Retinal pigment epithelial cell (primary cell): ENCODE results near the gene AMPD1.

Source experiments
- DNase-seq: peaks from one replicate; pipeline ENCODE4 v3.0.0-alpha.2; 2010; ENCODE audit warnings: low read depth
- H3K4me3 ChIP-seq: 2 replicates; pipeline ENCODE4 v1.5.1; 2011; ENCODE audit warnings: mild to moderate bottlenecking, low read length, control low read depth, moderate library complexity
- TF ChIP-seq, protein P1 (sequence below): conservative IDR thresholded peaks from 2 replicates; pipeline ENCODE4 v1.5.1; 2011; ENCODE audit warnings: low read depth, low read length, control low read depth, inconsistent platforms

AMPD1 gene

DNA sequence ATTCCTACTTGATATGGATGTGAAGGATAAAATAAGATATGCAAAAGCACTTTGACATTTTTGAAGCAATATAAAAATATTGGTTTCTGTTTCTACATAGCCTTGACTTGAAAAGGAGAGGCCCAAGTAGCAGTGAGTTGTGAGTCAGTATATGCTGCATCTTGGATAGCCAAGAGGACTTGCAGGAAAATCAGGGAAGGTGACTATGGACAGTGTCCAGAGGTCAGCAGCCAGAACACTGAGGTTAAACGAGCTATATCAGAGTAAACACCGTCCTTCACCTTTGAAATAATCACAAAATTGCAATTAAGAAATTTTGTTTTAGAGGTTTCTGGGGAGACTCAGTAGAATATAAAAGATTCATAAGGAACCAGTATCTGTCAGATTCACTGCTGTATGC lies 6.6 kb upstream of the AMPD1 start:
- no peak overlapping the region for H3K4me3 ChIP-seq
- TF ChIP-seq, protein P1, sequence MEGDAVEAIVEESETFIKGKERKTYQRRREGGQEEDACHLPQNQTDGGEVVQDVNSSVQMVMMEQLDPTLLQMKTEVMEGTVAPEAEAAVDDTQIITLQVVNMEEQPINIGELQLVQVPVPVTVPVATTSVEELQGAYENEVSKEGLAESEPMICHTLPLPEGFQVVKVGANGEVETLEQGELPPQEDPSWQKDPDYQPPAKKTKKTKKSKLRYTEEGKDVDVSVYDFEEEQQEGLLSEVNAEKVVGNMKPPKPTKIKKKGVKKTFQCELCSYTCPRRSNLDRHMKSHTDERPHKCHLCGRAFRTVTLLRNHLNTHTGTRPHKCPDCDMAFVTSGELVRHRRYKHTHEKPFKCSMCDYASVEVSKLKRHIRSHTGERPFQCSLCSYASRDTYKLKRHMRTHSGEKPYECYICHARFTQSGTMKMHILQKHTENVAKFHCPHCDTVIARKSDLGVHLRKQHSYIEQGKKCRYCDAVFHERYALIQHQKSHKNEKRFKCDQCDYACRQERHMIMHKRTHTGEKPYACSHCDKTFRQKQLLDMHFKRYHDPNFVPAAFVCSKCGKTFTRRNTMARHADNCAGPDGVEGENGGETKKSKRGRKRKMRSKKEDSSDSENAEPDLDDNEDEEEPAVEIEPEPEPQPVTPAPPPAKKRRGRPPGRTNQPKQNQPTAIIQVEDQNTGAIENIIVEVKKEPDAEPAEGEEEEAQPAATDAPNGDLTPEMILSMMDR = no peak
- DNase-seq = no peak

DNA sequence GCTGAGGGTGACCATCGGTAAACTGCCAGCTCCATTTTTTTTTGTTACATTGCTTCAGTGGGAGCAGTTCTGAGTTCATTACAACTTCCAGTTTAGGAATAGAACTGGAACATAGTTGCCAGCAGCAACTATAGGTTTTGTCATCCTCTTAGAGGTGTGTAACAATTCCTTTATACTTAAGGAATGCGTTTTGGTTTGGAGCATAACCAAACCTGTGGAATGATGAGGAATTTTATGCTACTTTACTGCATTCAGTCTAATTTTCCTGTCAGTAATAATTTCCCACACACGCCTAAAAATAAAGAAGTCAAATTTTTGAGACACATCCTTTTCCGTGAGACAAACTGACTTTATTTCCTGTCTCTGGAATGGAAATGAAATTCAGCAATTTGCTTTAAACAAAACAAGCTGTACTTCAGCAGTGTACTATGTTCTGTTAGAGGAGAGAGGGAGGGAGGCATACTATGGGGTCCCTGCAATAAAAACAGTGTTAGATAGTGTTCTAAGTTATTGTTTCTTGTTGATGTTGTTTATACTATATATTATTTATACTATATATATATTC lies 4.8 kb upstream of the AMPD1 start:
- TF ChIP-seq, protein P1 = no peak
- no peak overlapping the region for H3K4me3 ChIP-seq
- DNase-seq = no peak

DNA sequence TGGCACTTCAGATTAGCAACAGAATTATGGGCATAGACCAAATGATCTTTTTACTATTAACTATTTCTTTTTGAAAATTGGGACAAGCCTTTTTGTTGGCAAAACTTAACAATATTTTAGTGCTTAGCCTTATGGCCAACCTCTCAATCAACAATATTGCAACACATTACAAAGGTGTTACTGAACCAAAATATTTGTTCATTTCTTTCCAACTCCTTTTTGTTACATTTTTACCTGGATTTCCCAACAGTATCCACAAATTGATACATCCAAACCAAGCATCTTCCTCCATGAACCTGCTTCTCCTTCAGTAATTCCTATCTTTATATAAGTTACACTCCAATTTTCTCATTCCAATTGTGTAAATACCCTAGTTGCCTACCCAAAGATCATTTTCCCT lies 1.5 kb upstream of the AMPD1 start:
- TF ChIP-seq, protein P1 = no peak
- no peak for DNase-seq
- no peak overlapping the region for H3K4me3 ChIP-seq

DNA sequence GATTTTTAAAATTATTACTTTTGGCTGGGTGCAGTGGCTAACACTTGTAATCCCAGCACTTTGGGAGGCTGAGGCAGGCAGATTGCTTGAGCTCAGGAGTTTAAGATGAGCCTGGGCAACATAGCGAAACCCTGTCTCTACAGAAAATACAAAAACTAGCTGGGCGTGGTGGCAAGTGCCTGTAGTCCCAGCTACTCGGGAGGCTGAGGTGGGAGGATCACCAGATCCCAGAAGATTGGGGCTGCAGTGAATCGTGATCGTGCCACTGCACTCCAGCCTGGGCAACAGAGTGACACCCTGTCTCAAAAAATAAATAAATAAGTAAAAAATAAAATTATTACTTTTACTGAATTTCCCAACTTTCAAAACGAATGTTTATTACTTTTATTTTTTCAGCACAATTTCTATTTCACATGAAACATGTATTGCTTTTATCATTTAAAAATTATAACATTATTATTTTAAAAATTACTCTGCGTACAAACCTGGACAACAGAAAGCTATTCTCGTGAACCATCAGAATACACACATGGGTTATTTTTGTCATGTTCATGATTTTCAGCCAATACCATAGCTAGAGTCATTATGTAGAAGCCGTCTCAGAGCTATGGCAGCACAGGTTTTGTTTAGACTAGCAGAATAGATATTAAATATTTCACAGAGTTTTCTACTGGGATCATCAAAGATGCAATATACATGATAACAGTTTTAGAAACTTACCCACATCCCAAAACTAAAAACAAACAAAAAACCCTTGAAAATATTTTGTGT lies 621 bp downstream of the AMPD1 start:
- TF ChIP-seq, protein P1 = no peak
- no peak overlapping the region for H3K4me3 ChIP-seq
- no peak for DNase-seq

DNA sequence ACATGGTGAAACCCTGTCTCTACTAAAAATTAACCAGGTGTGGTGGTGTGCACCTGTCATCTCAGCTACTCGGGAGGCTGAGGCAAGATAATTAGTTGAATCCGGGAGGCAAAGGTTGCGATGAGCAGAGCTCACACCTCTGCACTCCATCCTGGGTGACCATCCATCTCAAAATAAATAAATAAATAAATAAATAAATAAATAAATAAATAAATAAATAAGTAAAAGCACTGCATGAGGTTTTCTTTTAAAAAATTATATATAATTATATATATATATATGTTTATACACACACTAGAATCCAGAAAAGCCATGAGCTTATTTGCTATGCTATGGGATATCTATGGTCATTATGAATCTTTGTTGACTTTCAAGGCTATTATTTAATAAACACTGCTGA lies 2.4 kb downstream of the AMPD1 start:
- no peak overlapping the region for H3K4me3 ChIP-seq
- TF ChIP-seq, protein P1 = no peak
- DNase-seq = no peak

DNA sequence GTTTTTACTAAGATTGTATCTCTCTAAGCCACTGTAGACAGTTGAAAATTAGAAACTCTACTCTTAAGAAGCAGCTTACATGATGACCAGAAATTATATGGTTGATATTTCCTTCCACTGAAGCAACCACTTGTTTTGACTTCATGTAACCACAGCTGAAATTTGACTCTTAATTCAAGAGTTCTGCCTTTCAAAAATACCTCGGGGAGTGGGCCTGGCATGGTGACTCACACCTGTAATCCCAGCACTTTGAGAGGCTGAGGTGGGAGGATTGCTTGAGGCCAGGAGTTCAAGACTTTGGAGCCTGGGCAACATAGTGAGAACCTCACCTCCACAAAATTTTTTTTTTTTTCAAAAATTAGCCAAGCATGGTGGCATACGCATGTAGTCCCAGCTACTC lies 4.3 kb downstream of the AMPD1 start:
- TF ChIP-seq, protein P1 = no peak
- no peak overlapping the region for H3K4me3 ChIP-seq
- DNase-seq = no peak

DNA sequence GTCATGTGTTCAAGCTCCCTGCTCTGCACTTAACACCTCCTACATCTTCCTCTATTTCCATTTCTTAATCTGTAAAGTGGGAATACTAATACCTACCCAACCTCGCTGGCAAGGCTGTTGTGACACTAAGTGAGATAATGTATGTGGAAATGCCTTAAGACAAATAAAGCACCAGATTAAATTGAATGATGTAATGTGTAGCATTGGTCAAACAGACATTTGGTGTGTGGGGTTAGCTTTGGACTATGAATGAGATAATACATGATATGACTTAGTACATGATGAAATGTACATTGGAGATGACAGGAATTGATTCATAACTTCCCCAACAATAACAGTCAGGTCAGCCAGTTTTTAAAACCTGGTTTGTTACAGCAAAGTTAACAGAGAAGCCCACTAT lies 5.2 kb downstream of the AMPD1 start:
- DNase-seq = no peak
- TF ChIP-seq, protein P1 = no peak
- H3K4me3 ChIP-seq = no peak overlapping the region
